ENCODE measurements around the gene KIAA0586. TPM values are rescaled to one million over a fixed set of nuclear protein-coding genes. Genes with fewer than 3 reads are reported as not detected.
"Not testable (repeated sequence)": the region's sequence is repeated elsewhere in the genome, so short reads cannot be mapped to it uniquely, and the experiment has no call there.

The KIAA0586 gene
- total RNA-seq, 4 donors from 2014 or later = 3.6 to 37.5 (median 15.0) TPM

DNA sequence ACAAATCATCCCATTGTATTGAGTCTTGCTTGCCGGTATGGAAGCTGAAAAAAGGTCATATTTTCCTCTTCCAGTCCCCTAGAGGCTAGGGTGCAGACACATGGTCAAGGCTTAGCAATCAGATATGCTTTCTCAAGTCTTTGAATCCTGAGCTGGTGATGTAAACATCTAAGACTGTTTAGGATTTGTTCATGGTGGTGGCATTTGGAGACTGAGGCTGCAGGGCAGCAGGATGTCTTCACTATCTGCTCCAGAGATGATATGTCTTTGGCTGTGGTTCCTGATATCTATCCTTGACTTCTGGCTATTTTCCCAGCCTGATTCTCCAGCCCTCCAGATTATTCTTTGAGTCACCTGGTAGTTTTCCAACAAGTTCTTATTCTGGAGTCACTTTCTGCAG lies 159.8 kb downstream of the KIAA0586 start:
- no peak overlapping the region for H3K27ac ChIP-seq
- H3K27me3 ChIP-seq = no peaks in the 10 kb centered on the region
- no peak overlapping the region for H3K4me3 ChIP-seq
- DNase-seq = no peak
- intact Hi-C loops (cut with DNase I; ENCODE audit: low total_unique reads) = no loop called here
- TF ChIP-seq, protein P1, sequence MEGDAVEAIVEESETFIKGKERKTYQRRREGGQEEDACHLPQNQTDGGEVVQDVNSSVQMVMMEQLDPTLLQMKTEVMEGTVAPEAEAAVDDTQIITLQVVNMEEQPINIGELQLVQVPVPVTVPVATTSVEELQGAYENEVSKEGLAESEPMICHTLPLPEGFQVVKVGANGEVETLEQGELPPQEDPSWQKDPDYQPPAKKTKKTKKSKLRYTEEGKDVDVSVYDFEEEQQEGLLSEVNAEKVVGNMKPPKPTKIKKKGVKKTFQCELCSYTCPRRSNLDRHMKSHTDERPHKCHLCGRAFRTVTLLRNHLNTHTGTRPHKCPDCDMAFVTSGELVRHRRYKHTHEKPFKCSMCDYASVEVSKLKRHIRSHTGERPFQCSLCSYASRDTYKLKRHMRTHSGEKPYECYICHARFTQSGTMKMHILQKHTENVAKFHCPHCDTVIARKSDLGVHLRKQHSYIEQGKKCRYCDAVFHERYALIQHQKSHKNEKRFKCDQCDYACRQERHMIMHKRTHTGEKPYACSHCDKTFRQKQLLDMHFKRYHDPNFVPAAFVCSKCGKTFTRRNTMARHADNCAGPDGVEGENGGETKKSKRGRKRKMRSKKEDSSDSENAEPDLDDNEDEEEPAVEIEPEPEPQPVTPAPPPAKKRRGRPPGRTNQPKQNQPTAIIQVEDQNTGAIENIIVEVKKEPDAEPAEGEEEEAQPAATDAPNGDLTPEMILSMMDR (IDR thresholded peaks at IDR 0.05) = no peak
- TF ChIP-seq POLR2A (IDR thresholded peaks at IDR 0.05) = no peak
- H3K4me1 ChIP-seq = no peaks in the 10 kb centered on the region
- no peaks in the 10 kb centered on the region for H3K36me3 ChIP-seq
- no peaks in the 10 kb centered on the region for H3K9me3 ChIP-seq

DNA sequence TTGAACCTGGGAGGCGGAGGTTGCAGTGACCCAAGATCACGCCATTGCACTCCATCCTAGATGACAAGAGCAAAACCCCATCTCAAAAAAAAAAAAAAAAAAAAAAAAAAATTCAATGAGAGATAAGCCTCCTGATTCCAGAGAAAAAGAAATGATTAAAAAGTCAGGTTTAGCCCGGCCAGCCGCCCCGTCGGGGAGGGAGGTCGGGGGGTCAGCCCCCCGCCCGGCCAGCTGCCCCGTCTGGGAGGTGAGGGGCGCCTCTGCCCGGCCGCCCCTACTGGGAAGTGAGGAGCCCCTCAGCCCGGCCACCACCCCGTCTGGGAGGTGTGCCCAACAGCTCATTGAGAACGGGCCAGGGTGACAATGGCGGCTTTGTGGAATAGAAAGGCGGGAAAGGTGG lies 160.8 kb downstream of the KIAA0586 start:
- H3K27me3 ChIP-seq; DNase-seq; H3K4me3 ChIP-seq; H3K36me3 ChIP-seq; intact Hi-C loops (cut with DNase I; ENCODE audit: low total_unique reads); H3K9me3 ChIP-seq; H3K27ac ChIP-seq; H3K4me1 ChIP-seq: not testable (repeated sequence)

- no peak for DNase-seq
- intact Hi-C loops (cut with DNase I; ENCODE audit: low total_unique reads) = no loop called here
- Histone ChIP-seq H3K27ac (no peak overlapping the region), H3K4me3 (no peak overlapping the region), H3K4me1 (no peaks in the 10 kb centered on the region), H3K27me3 (no peaks in the 10 kb centered on the region), H3K9me3 (no peaks in the 10 kb centered on the region), H3K36me3 (no peaks in the 10 kb centered on the region)
- no peak for TF ChIP-seq POLR2A (IDR thresholded peaks at IDR 0.05)
- TF ChIP-seq, protein P1 (IDR thresholded peaks at IDR 0.05) = no peak
These were observed 166.5 kb downstream of the KIAA0586 start for GRCh38 chr14:58593977-58594376.

DNA sequence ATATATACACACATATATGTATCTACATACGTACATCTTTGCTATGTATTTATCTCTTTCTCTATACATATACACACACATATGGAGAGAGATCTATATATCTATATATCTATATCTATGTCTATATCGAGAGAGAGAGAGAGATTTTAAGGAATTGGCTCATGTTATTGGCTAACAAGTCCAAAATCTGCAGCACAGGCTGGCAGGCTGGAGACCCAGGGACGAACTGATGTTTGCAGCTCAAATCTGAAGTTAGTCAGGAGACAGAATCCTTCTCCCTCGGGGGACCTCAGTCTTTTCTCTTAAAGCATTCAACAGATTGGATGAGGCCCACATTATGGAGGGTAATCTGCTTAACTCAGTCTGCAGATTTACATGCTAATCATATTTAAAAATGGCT lies 169.5 kb downstream of the KIAA0586 start:
- intact Hi-C loops (cut with DNase I; ENCODE audit: low total_unique reads) = no loop called here
- H3K27me3 ChIP-seq = no peaks in the 10 kb centered on the region
- H3K4me1 ChIP-seq = no peaks in the 10 kb centered on the region
- no peaks in the 10 kb centered on the region for H3K9me3 ChIP-seq
- no peak overlapping the region for H3K4me3 ChIP-seq
- H3K36me3 ChIP-seq = no peaks in the 10 kb centered on the region
- no peak for DNase-seq
- TF ChIP-seq, protein P1 (IDR thresholded peaks at IDR 0.05) = no peak
- no peak for TF ChIP-seq POLR2A (IDR thresholded peaks at IDR 0.05)
- H3K27ac ChIP-seq = no peak overlapping the region

DNA sequence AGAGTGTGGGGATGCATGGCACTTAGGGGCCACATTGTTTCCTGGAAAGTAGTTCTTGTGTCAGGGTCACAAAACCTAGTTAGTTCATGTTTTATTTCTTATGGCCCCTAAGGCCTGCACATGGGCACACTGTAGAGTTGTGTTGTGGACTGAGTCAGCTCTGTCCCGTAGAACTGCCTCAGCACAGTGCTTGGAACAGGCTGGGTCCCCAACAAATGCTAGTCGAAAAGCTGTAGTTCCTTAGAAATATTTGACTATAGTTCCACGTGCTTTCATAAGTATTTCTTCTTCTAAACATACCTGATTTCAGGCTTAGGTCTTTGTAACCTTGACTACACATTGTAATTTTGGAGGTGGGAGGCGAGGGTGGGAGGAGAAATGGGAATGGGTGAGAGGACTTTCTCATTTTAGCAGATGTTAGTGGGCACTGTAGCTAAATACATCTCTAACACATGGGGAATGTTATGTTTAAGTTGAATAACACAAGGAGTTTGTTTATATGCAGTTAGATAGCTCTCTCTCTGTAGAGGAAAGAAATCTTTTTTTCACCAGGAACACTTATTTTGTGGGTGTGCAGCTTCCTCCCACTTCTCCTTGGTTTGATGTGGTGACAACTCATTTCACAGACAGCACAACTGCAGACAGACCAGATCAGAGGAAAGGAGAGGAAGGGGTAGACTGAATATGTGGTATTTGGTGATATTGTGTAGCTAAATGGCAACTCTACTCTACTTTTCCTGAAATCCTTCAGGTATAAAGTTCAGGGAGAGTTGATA lies 170.7 kb downstream of the KIAA0586 start:
- no peaks in the 10 kb centered on the region for H3K27me3 ChIP-seq
- no peak overlapping the region for H3K4me3 ChIP-seq
- TF ChIP-seq, protein P1 (IDR thresholded peaks at IDR 0.05) = no peak
- no peak for TF ChIP-seq POLR2A (IDR thresholded peaks at IDR 0.05)
- H3K36me3 ChIP-seq = no peaks in the 10 kb centered on the region
- H3K27ac ChIP-seq = no peak overlapping the region
- no peaks in the 10 kb centered on the region for H3K4me1 ChIP-seq
- no peaks in the 10 kb centered on the region for H3K9me3 ChIP-seq
- intact Hi-C loops (cut with DNase I; ENCODE audit: low total_unique reads) = no loop called here
- no peak for DNase-seq
